T-cell (primary cell): ENCODE data around the gene GTF2F1. TPM values are rescaled to one million over a fixed set of nuclear protein-coding genes. Genes with fewer than 3 reads are reported as not detected.
A peak's percentile ranks its signal among the peaks of the same experiment; 100 is the strongest.
"Not testable (repeated sequence)": the region's sequence is repeated elsewhere in the genome, so short reads cannot be mapped to it uniquely, and the experiment has no call there.

Source experiments
- ATAC-seq, 4 experiments: fragments of 200-7000 bp in 3 of 4; fragments of 150-1000 bp in 1 of 4; cut with Tn5 transposase; replicated peaks in 1 of 4; 1 replicate in 3 of 4; 2 replicates in 1 of 4; pipeline ENCODE4 v1.10.0; 2021; ENCODE audit warnings: moderate library complexity in 3 of 4, mild to moderate bottlenecking in 2 of 4, moderate number of reproducible peaks in 1 of 4
- CTCF ChIA-PET, 2 donors: fragments of 300-600 bp; sonication (Branson Sonifier 250); formaldehyde crosslinking; loops; one replicate each; lab custom pipeline; 2022; ENCODE audit warnings: antibody characterized with exemption in 2 of 2; lab: Charles Lee
- POLR2A ChIA-PET, 2 donors: fragments of 300-600 bp; sonication (Branson Sonifier 250); formaldehyde crosslinking; loops; one replicate each; lab custom pipeline; 2022; ENCODE audit warnings: antibody characterized with exemption in 2 of 2; lab: Charles Lee
- DNase-seq, 35 experiments: peaks; one replicate each; pipeline versions ENCODE4 v3.0.0 to v3.0.0-alpha.2; 2013 to 2023
- H3K27ac ChIP-seq: one replicate; pipeline ENCODE4 v1.5.1; 2013; ENCODE audit warnings: low read length
- H3K27me3 ChIP-seq, 2 experiments: replicated peaks in 1 of 2; 1 replicate in 1 of 2; 2 replicates in 1 of 2; pipeline versions ENCODE4 v1.6.1 to v1.7.0; 2013; ENCODE audit warnings: low read length in 1 of 2, mixed read lengths in 1 of 2; ENCODE audit not compliant: control insufficient read depth in 2 of 2, insufficient read depth in 2 of 2; ENCODE audit errors: extremely low read depth in 1 of 2
- H3K36me3 ChIP-seq, 2 donors: 1 replicate in 1 of 2; 2 replicates in 1 of 2; pipeline versions ENCODE4 v1.6.1 to v1.7.0; 2013; ENCODE audit warnings: low read length in 1 of 2; ENCODE audit not compliant: control insufficient read depth in 2 of 2, insufficient read depth in 1 of 2; ENCODE audit errors: extremely low read depth in 1 of 2
- H3K4me1 ChIP-seq, 2 experiments: 1 replicate in 1 of 2; 2 replicates in 1 of 2; pipeline versions ENCODE4 v1.6.1 to v1.7.0; 2013; ENCODE audit warnings: low read length in 2 of 2, mixed read lengths in 1 of 2; ENCODE audit not compliant: insufficient read depth in 2 of 2, control insufficient read depth in 1 of 2; ENCODE audit errors: extremely low read depth in 1 of 2
- H3K4me3 ChIP-seq, 2 donors: 1 replicate in 1 of 2; 2 replicates in 1 of 2; pipeline versions ENCODE4 v1.5.1 to v1.7.0; 2013; ENCODE audit warnings: mild to moderate bottlenecking in 2 of 2, low read length in 1 of 2, moderate library complexity in 1 of 2; ENCODE audit not compliant: control insufficient read depth in 1 of 2; ENCODE audit errors: extremely low read depth in 1 of 2
- H3K9me3 ChIP-seq: 2 replicates; pipeline ENCODE4 v1.7.0; 2013
- H3K27ac Mint-ChIP-seq, 2 donors: one replicate each; pipeline ENCODE4 v1.8.0; 2020 to 2021; ENCODE audit warnings: mild to moderate bottlenecking in 2 of 2, mixed read lengths in 2 of 2
- H3K27me3 Mint-ChIP-seq, 2 donors: one replicate each; pipeline ENCODE4 v1.8.0; 2021 to 2022; ENCODE audit warnings: mixed read lengths in 2 of 2
- H3K36me3 Mint-ChIP-seq: one replicate; pipeline ENCODE4 v1.8.0; 2021; ENCODE audit warnings: mixed read lengths
- H3K4me1 Mint-ChIP-seq, 3 donors: one replicate each; pipeline ENCODE4 v1.8.0; 2020 to 2022; ENCODE audit warnings: mixed read lengths in 3 of 3, mild to moderate bottlenecking in 1 of 3
- H3K4me3 Mint-ChIP-seq, 3 donors: one replicate each; pipeline ENCODE4 v1.8.0; 2020 to 2022; ENCODE audit warnings: mild to moderate bottlenecking in 3 of 3, mixed read lengths in 3 of 3, moderate library complexity in 3 of 3
- H3K9me3 Mint-ChIP-seq, 3 donors: one replicate each; pipeline ENCODE4 v1.8.0; 2020 to 2022; ENCODE audit warnings: mixed read lengths in 3 of 3
- WGBS: methylation state at CpG from one replicate; pipeline ENCODE4 v1.1.5; 2013; ENCODE audit warnings: missing lambda C conversion rate; ENCODE audit not compliant: insufficient coverage; 5-methylcytosine and 5-hydroxymethylcytosine counted together
- total RNA-seq, 35 experiments: library from RNA in 6 of 35; stranded (reverse) in 6 of 35; fragments of 120-200 nt in 1 of 35; gene quantifications; one replicate each; pipeline versions ENCODE4 v1.2.1 to v1.2.4 and lab custom pipeline; 2013 to 2026

GTF2F1 gene
- total RNA-seq, 5 donors from 2014 or later (not counting 1 experiment from before 2014, with no cell fraction given), result 52.6 to 63.1 (median 60.3) TPM

- no peaks in the 10 kb centered on the region for H3K9me3 ChIP-seq
- H3K27ac ChIP-seq, result no peak overlapping the region
- Mint-ChIP-seq H3K4me1 (peaks cover 0 to 7% (median 2%) of the 10 kb centered on the region in 3 donors), H3K4me3 (no peak overlapping the region), H3K36me3 (no peaks in the 10 kb centered on the region), H3K9me3 (no peaks in the 10 kb centered on the region), H3K27me3 (no peaks in the 10 kb centered on the region), H3K27ac (no peak overlapping the region)
- DNase-seq (no peak), ATAC-seq (no peak)
- POLR2A ChIA-PET, result no interaction called here
- H3K36me3 ChIP-seq, result no peaks in the 10 kb centered on the region
- H3K27me3 ChIP-seq, result peaks cover 0 to 6% of the 10 kb centered on the region in 2 experiments
- WGBS, result 96% methylated on average over 4 of the region's 11 CpGs
- H3K4me3 ChIP-seq, result no peak overlapping the region
- CTCF ChIA-PET, result no interaction called here
- H3K4me1 ChIP-seq, result peaks cover 0 to 7% of the 10 kb centered on the region in 2 experiments
Measured at GRCh38 chr19:6433165-6433564, 40.2 kb upstream of the GTF2F1 start.

GRCh38 chr19:6431891-6432290, 38.9 kb upstream of the GTF2F1 start:
- H3K27ac ChIP-seq, result no peak overlapping the region
- H3K9me3 Mint-ChIP-seq, result no peaks in the 10 kb centered on the region
- H3K27me3 Mint-ChIP-seq, result no peaks in the 10 kb centered on the region
- H3K36me3 Mint-ChIP-seq, result no peaks in the 10 kb centered on the region
- H3K9me3 ChIP-seq, result no peaks in the 10 kb centered on the region
- peaks cover 0 to 7% of the 10 kb centered on the region in 2 experiments for H3K4me1 ChIP-seq
- WGBS, result 88% methylated on average over 11 of the region's 11 CpGs
- H3K4me3 Mint-ChIP-seq, result no peak overlapping the region
- ATAC-seq (no peak), DNase-seq (no peak)
- peaks cover 0 to 7% (median 2%) of the 10 kb centered on the region in 3 donors for H3K4me1 Mint-ChIP-seq
- ChIA-PET CTCF (no interaction called here), POLR2A (no interaction called here)
- H3K27me3 ChIP-seq, result peaks cover 0 to 10% of the 10 kb centered on the region in 2 experiments
- no peaks in the 10 kb centered on the region for H3K36me3 ChIP-seq
- H3K4me3 ChIP-seq, result no peak overlapping the region
- peak overlapping the region in 1 of 2 donors; percentile 46 for H3K27ac Mint-ChIP-seq

- peaks cover 5 to 21% of the 10 kb centered on the region in 2 experiments for H3K4me1 ChIP-seq
- no peaks in the 10 kb centered on the region for H3K27me3 Mint-ChIP-seq
- H3K36me3 ChIP-seq, result no peaks in the 10 kb centered on the region
- H3K4me1 Mint-ChIP-seq, result peaks cover 9 to 22% (median 14%) of the 10 kb centered on the region in 3 donors
- H3K4me3 Mint-ChIP-seq, result peak overlapping the region in 1 of 3 donors; percentile 48
- CTCF ChIA-PET, result no interaction called here
- H3K4me3 ChIP-seq, result no peak overlapping the region
- H3K36me3 Mint-ChIP-seq, result no peaks in the 10 kb centered on the region
- no peaks in the 10 kb centered on the region for H3K9me3 ChIP-seq
- 34% methylated on average over 8 of the region's 20 CpGs for WGBS
- no peaks in the 10 kb centered on the region for H3K9me3 Mint-ChIP-seq
- no peak overlapping the region for H3K27ac Mint-ChIP-seq
- ATAC-seq (no peak), DNase-seq (no peak)
- peaks cover 0 to 10% of the 10 kb centered on the region in 2 experiments for H3K27me3 ChIP-seq
- no peak overlapping the region for H3K27ac ChIP-seq
- POLR2A ChIA-PET, result no interaction called here
Measured at GRCh38 chr19:6429419-6430221, 36.7 kb upstream of the GTF2F1 start.

- H3K27me3 Mint-ChIP-seq, H3K4me3 ChIP-seq, H3K36me3 Mint-ChIP-seq, H3K36me3 ChIP-seq, POLR2A ChIA-PET, H3K9me3 Mint-ChIP-seq, H3K9me3 ChIP-seq, DNase-seq, H3K27ac Mint-ChIP-seq, H3K27ac ChIP-seq, ATAC-seq: not testable (repeated sequence)
- peaks cover 0 to 10% of the 10 kb centered on the region in 2 experiments for H3K27me3 ChIP-seq
- H3K4me1 ChIP-seq, result peaks cover 5 to 24% of the 10 kb centered on the region in 2 experiments
- peaks cover 9 to 22% (median 14%) of the 10 kb centered on the region in 3 donors for H3K4me1 Mint-ChIP-seq
- H3K4me3 Mint-ChIP-seq, result peak overlapping the region in 1 of 3 donors; percentile 48
- CTCF ChIA-PET, result interaction anchor here in 1 of 2 donors (0.5 kb wide), 1 partner anchor 89 kb away, joined by 6 read pairs; no protein-coding TSS in a partner anchor
- WGBS, result no CpG with 5 or more reads among the region's 2 CpGs
Measured at GRCh38 chr19:6428692-6429418, 35.9 kb upstream of the GTF2F1 start.

DNA sequence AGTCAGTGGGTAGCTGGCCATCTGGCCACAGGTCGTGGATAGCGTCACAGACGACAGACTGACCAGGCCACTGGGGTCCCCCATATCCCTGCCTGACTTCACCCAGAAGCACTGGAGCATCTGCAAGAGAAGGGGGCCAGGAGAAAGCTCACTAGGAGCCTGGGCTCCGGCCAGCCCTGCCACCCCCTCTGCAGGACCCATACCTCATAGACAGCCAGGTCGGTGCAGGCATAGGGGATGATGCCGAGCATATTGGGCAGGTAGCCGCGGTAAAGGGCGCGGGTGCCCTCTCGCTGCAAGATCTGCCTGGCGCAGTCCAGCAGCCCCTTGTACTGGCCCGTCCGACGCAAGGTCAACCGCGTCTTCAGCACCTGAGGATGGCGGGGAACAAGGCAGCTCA, 34.2 kb upstream of the GTF2F1 start:
- Histone ChIP-seq H3K9me3 (no peaks in the 10 kb centered on the region), H3K36me3 (peaks cover 0 to 5% of the 10 kb centered on the region in 2 donors), H3K4me3 (no peak overlapping the region), H3K27me3 (peaks cover 0 to 9% of the 10 kb centered on the region in 2 experiments), H3K27ac (no peak overlapping the region), H3K4me1 (peaks cover 13 to 41% of the 10 kb centered on the region in 2 experiments)
- Mint-ChIP-seq H3K36me3 (no peaks in the 10 kb centered on the region), H3K9me3 (no peaks in the 10 kb centered on the region), H3K27ac (no peak overlapping the region), H3K4me1 (peaks cover 25 to 40% (median 31%) of the 10 kb centered on the region in 3 donors), H3K27me3 (no peaks in the 10 kb centered on the region), H3K4me3 (no peak overlapping the region)
- POLR2A ChIA-PET, result no interaction called here
- CTCF ChIA-PET, result no interaction called here
- WGBS, result 93% methylated on average over 17 of the region's 18 CpGs
- DNase-seq (no peak), ATAC-seq (no peak)
